HEK293 (cell line): ENCODE results near the gene PLEKHA8.

Experiments
- CTCF ChIA-PET: fragments of 350-600 bp; formaldehyde crosslinking; extraction: SDS; loops from one replicate; lab custom pipeline; 2021; ENCODE audit warnings: antibody characterized with exemption; lab: Yijun Ruan, JAX
- POLR2A ChIA-PET: fragments of 300-600 bp; formaldehyde crosslinking; extraction: SDS; loops from one replicate; lab custom pipeline; 2020; ENCODE audit warnings: antibody characterized with exemption, inconsistent platforms; lab: Yijun Ruan, JAX
- H3K27ac ChIP-seq: fragments of 200-500 bp; sonication (Bioruptor generic); 2 replicates; pipeline ENCODE4 v1.5.1; 2014; ENCODE audit warnings: low read depth, low read length, control low read depth, inconsistent platforms; ENCODE audit errors: extremely low read depth
- H3K36me3 ChIP-seq, 2 experiments: fragments of 200-500 bp in 1 of 2; sonication (Bioruptor generic) in 1 of 2; 1 replicate in 1 of 2; 2 replicates in 1 of 2; pipeline ENCODE4 v1.5.1; 2014 to 2017; ENCODE audit warnings: inconsistent platforms in 2 of 2, low read length in 2 of 2; ENCODE audit not compliant: control insufficient read depth in 2 of 2, insufficient read depth in 1 of 2
- H3K4me1 ChIP-seq: fragments of 200-500 bp; sonication (Bioruptor generic); 2 replicates; pipeline ENCODE4 v1.5.1; 2014; ENCODE audit warnings: mild to moderate bottlenecking, low read length, inconsistent platforms; ENCODE audit not compliant: control insufficient read depth, insufficient read depth
- H3K4me3 ChIP-seq: 2 replicates; pipeline ENCODE4 v1.5.1; 2011; ENCODE audit warnings: low read depth, mild to moderate bottlenecking, control low read depth, low read length, moderate library complexity
- H3K9me3 ChIP-seq: fragments of 200-500 bp; sonication (Bioruptor generic); 2 replicates; pipeline ENCODE4 v1.5.1; 2014; ENCODE audit warnings: low read depth, low read length, inconsistent platforms; ENCODE audit not compliant: control insufficient read depth, insufficient read depth
- HOXC10 ChIP-seq: sonication (generic); formaldehyde crosslinking; IDR thresholded peaks from 2 replicates; pipeline ENCODE4 v1.8.1; 2023; ENCODE audit warnings: mild to moderate bottlenecking, missing genetic modification reagents
- IKZF3 ChIP-seq: fragments of 450-650 bp; IDR thresholded peaks from 2 replicates; pipeline ENCODE4 v1.5.0; 2018; ENCODE audit warnings: missing biosample characterization, mild to moderate bottlenecking, missing genetic modification characterization, moderate library complexity
- KLF9 ChIP-seq: fragments of 450-650 bp; formaldehyde crosslinking; IDR thresholded peaks from 2 replicates; pipeline ENCODE4 v1.5.1; 2016; ENCODE audit warnings: missing biosample characterization, missing genetic modification characterization, low read depth
- PRDM1 ChIP-seq: fragments of 450-650 bp; formaldehyde crosslinking; IDR thresholded peaks from 2 replicates; pipeline ENCODE4; 2016; ENCODE audit warnings: missing biosample characterization, missing genetic modification characterization
- ZBTB7A ChIP-seq: fragments of 450-650 bp; formaldehyde crosslinking; IDR thresholded peaks from 2 replicates; pipeline ENCODE4 v1.5.1; 2016; ENCODE audit warnings: low read depth, missing biosample characterization, missing genetic modification characterization
- ZNF2 ChIP-seq: fragments of 450-650 bp; formaldehyde crosslinking; IDR thresholded peaks from 2 replicates; pipeline ENCODE4 v1.5.1; 2016; ENCODE audit warnings: missing biosample characterization, missing genetic modification characterization
- ZNF221 ChIP-seq: fragments of 450-650 bp; formaldehyde crosslinking; IDR thresholded peaks from 2 replicates; pipeline ENCODE4 v1.5.1; 2017; ENCODE audit warnings: missing biosample characterization, missing genetic modification characterization, borderline replicate concordance
- ZNF239 ChIP-seq: fragments of 450-650 bp; formaldehyde crosslinking; IDR thresholded peaks from 2 replicates; pipeline ENCODE4 v1.5.1; 2016; ENCODE audit warnings: missing biosample characterization, missing genetic modification characterization
- ZNF292 ChIP-seq: fragments of 450-650 bp; formaldehyde crosslinking; IDR thresholded peaks from 2 replicates; pipeline ENCODE4 v1.5.1; 2016; ENCODE audit warnings: low read depth, missing biosample characterization, missing genetic modification characterization, borderline replicate concordance
- ZNF350 ChIP-seq: fragments of 450-650 bp; formaldehyde crosslinking; IDR thresholded peaks from 2 replicates; pipeline ENCODE4 v1.5.0; 2017; ENCODE audit warnings: missing biosample characterization, mild to moderate bottlenecking, missing genetic modification characterization
- ZNF501 ChIP-seq: fragments of 450-650 bp; formaldehyde crosslinking; IDR thresholded peaks from 2 replicates; pipeline ENCODE4 v1.5.1; 2016; ENCODE audit warnings: missing biosample characterization, missing genetic modification characterization
- ZNF837 ChIP-seq: fragments of 450-650 bp; formaldehyde crosslinking; IDR thresholded peaks from 2 replicates; pipeline ENCODE4 v1.5.1; 2016; ENCODE audit warnings: missing biosample characterization, missing genetic modification characterization
- TF ChIP-seq, protein P1 (sequence below): fragments of 450-650 bp; formaldehyde crosslinking; IDR thresholded peaks from 2 replicates; pipeline ENCODE4 v1.5.1; 2016; ENCODE audit warnings: missing biosample characterization, missing genetic modification characterization
- TF ChIP-seq, protein P2 (sequence below): fragments of 450-650 bp; formaldehyde crosslinking; IDR thresholded peaks from 2 replicates; pipeline ENCODE4; 2016; ENCODE audit warnings: missing biosample characterization, missing genetic modification characterization
- TF ChIP-seq, protein P3 (sequence below): fragments of 450-650 bp; formaldehyde crosslinking; IDR thresholded peaks from 2 replicates; pipeline ENCODE4 v1.5.1; 2016; ENCODE audit warnings: missing biosample characterization, missing genetic modification characterization, low read depth
- TF ChIP-seq, protein P4 (sequence below): fragments of 450-650 bp; formaldehyde crosslinking; IDR thresholded peaks from 2 replicates; pipeline ENCODE4 v1.5.1; 2016; ENCODE audit warnings: missing biosample characterization, missing genetic modification characterization
- TF ChIP-seq, protein P5 (sequence below): sonication (generic); formaldehyde crosslinking; IDR thresholded peaks from 2 replicates; pipeline ENCODE4 v1.8.1; 2022; ENCODE audit warnings: mild to moderate bottlenecking, moderate library complexity, missing genetic modification reagents
- TF ChIP-seq, protein P6 (sequence below): fragments of 450-650 bp; formaldehyde crosslinking; IDR thresholded peaks from 2 replicates; pipeline ENCODE4 v1.5.1; 2017; ENCODE audit warnings: missing biosample characterization, missing genetic modification characterization
- TF ChIP-seq, protein P7 (sequence below): fragments of 450-650 bp; formaldehyde crosslinking; IDR thresholded peaks from 2 replicates; pipeline ENCODE4 v1.5.1; 2016; ENCODE audit warnings: missing biosample characterization, missing genetic modification characterization
- TF ChIP-seq, protein P8 (sequence below): fragments of 450-650 bp; formaldehyde crosslinking; IDR thresholded peaks from 2 replicates; pipeline ENCODE4 v1.5.1; 2016; ENCODE audit warnings: missing biosample characterization, missing genetic modification characterization
- TF ChIP-seq, protein P9 (sequence below): fragments of 450-650 bp; formaldehyde crosslinking; IDR thresholded peaks from 2 replicates; pipeline ENCODE4 v1.5.1; 2016; ENCODE audit warnings: missing biosample characterization, missing genetic modification characterization

The PLEKHA8 gene

DNA sequence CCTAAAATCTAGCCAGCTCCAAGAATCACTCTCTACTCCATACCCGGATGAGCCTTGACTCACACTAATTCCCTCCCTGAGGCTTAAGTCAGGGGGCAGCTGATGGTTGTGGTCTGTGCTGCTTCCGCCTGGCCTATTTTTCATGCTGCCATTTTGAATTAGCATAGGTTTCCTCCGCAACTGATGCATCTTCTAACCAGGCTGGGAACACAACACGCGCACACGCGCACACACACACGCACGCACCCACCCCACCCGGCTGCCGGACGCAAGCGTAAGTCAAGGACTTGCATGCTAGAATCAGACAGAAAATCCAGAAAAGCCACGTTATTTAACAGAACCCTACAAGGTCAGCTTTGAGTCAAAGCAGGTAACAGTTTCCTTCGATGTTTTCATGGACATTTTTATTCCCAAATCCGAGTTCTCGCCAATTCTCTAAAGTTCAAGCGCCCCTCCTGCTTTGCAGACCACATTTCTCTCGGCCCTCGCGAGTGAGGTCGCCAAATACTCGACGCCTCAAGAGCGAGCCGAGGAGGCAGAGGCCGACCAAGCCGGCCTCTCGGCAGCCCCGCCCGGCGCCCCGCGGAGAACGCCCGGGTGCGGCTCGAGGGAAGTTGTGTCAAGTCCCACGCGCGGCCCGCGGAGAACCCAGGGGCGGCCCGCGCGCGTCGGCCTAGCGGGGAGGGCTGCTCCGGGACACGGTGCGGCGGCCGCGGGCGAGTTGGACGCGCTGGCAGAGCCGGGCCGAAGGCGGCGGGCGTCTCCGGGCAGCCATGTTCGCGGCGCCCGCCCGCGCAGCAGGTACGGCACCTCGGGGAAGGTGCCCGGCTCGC, 39.6 kb upstream of the PLEKHA8 start:
- peak overlapping the region; percentile 89 for H3K27ac ChIP-seq
- H3K4me3 ChIP-seq, result peak overlapping the region; percentile 68
- peaks cover 0 to 5% of the 10 kb centered on the region in 2 experiments; a peak in 1 of 3 replicates for H3K36me3 ChIP-seq
- ChIA-PET POLR2A (interaction anchor here (0.5 to 1.6 kb wide), 6 partner anchors 11 to 652 kb away, joined by 3 to 12 read pairs (median 4); partner anchors contain the start of genes FKBP14 and PLEKHA8), CTCF (interaction anchor here (0.7 to 1.2 kb wide), 3 partner anchors 12 to 214 kb away, joined by 3 to 4 read pairs (median 3); no protein-coding TSS in a partner anchor)
- H3K9me3 ChIP-seq, result no peaks in the 10 kb centered on the region
- H3K4me1 ChIP-seq, result peaks cover 5% of the 10 kb centered on the region
- TF ChIP-seq, protein P1, sequence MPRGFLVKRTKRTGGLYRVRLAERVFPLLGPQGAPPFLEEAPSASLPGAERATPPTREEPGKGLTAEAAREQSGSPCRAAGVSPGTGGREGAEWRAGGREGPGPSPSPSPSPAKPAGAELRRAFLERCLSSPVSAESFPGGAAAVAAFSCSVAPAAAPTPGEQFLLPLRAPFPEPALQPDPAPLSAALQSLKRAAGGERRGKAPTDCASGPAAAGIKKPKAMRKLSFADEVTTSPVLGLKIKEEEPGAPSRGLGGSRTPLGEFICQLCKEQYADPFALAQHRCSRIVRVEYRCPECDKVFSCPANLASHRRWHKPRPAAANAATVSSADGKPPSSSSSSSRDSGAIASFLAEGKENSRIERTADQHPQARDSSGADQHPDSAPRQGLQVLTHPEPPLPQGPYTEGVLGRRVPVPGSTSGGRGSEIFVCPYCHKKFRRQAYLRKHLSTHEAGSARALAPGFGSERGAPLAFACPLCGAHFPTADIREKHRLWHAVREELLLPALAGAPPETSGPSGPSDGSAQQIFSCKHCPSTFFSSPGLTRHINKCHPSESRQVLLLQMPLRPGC, result no peak
- TF ChIP-seq, protein P2, sequence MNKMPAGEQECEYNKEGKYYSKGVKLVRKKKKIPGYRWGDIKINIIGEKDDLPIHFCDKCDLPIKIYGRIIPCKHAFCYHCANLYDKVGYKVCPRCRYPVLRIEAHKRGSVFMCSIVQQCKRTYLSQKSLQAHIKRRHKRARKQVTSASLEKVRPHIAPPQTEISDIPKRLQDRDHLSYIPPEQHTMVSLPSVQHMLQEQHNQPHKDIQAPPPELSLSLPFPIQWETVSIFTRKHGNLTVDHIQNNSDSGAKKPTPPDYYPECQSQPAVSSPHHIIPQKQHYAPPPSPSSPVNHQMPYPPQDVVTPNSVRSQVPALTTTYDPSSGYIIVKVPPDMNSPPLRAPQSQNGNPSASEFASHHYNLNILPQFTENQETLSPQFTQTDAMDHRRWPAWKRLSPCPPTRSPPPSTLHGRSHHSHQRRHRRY (tag by site-specific recombination), result no peak
- no peak for TF ChIP-seq ZBTB7A (tag by site-specific recombination)
- TF ChIP-seq ZNF350 (tag by site-specific recombination), result no peak
- TF ChIP-seq, protein P3, sequence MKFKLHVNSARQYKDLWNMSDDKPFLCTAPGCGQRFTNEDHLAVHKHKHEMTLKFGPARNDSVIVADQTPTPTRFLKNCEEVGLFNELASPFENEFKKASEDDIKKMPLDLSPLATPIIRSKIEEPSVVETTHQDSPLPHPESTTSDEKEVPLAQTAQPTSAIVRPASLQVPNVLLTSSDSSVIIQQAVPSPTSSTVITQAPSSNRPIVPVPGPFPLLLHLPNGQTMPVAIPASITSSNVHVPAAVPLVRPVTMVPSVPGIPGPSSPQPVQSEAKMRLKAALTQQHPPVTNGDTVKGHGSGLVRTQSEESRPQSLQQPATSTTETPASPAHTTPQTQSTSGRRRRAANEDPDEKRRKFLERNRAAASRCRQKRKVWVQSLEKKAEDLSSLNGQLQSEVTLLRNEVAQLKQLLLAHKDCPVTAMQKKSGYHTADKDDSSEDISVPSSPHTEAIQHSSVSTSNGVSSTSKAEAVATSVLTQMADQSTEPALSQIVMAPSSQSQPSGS (tag by site-specific recombination), result no peak
- TF ChIP-seq, protein P4, sequence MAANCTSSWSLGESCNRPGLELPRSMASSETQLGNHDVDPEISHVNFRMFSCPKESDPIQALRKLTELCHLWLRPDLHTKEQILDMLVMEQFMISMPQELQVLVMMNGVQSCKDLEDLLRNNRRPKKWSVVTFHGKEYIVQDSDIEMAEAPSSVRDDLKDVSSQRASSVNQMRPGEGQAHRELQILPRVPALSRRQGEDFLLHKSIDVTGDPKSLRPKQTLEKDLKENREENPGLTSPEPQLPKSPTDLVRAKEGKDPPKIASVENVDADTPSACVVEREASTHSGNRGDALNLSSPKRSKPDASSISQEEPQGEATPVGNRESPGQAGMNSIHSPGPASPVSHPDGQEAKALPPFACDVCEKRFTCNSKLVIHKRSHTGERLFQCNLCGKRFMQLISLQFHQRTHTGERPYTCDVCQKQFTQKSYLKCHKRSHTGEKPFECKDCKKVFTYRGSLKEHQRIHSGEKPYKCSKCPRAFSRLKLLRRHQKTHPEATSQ (tag by site-specific recombination), result no peak
- TF ChIP-seq ZNF239 (tag by site-specific recombination), result no peak
- no peak for TF ChIP-seq HOXC10 (CRISPR knock-in tag)
- TF ChIP-seq, protein P5, sequence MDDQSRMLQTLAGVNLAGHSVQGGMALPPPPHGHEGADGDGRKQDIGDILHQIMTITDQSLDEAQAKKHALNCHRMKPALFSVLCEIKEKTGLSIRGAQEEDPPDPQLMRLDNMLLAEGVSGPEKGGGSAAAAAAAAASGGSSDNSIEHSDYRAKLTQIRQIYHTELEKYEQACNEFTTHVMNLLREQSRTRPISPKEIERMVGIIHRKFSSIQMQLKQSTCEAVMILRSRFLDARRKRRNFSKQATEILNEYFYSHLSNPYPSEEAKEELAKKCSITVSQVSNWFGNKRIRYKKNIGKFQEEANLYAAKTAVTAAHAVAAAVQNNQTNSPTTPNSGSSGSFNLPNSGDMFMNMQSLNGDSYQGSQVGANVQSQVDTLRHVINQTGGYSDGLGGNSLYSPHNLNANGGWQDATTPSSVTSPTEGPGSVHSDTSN (CRISPR knock-in tag), result peak; percentile 2; the same call in 1 of the 2 replicates
- TF ChIP-seq ZNF292 (tag by site-specific recombination), result no peak
- TF ChIP-seq ZNF837 (tag by site-specific recombination), result no peak
- TF ChIP-seq, protein P6, sequence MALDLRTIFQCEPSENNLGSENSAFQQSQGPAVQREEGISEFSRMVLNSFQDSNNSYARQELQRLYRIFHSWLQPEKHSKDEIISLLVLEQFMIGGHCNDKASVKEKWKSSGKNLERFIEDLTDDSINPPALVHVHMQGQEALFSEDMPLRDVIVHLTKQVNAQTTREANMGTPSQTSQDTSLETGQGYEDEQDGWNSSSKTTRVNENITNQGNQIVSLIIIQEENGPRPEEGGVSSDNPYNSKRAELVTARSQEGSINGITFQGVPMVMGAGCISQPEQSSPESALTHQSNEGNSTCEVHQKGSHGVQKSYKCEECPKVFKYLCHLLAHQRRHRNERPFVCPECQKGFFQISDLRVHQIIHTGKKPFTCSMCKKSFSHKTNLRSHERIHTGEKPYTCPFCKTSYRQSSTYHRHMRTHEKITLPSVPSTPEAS (tag by site-specific recombination), result peak; percentile 86
- no peak for TF ChIP-seq IKZF3 (tag by site-specific recombination)
- no peak for TF ChIP-seq KLF9
- TF ChIP-seq, protein P7, sequence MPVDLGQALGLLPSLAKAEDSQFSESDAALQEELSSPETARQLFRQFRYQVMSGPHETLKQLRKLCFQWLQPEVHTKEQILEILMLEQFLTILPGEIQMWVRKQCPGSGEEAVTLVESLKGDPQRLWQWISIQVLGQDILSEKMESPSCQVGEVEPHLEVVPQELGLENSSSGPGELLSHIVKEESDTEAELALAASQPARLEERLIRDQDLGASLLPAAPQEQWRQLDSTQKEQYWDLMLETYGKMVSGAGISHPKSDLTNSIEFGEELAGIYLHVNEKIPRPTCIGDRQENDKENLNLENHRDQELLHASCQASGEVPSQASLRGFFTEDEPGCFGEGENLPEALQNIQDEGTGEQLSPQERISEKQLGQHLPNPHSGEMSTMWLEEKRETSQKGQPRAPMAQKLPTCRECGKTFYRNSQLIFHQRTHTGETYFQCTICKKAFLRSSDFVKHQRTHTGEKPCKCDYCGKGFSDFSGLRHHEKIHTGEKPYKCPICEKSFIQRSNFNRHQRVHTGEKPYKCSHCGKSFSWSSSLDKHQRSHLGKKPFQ (tag by site-specific recombination), result peak; percentile 58; the same call in 1 of the 2 replicates
- TF ChIP-seq, protein P8, sequence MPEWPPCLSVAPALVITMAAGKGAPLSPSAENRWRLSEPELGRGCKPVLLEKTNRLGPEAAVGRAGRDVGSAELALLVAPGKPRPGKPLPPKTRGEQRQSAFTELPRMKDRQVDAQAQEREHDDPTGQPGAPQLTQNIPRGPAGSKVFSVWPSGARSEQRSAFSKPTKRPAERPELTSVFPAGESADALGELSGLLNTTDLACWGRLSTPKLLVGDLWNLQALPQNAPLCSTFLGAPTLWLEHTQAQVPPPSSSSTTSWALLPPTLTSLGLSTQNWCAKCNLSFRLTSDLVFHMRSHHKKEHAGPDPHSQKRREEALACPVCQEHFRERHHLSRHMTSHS (tag by site-specific recombination), result no peak
- TF ChIP-seq ZNF2 (tag by site-specific recombination), result peak; percentile 44; the same call in 1 of the 2 replicates
- no peak for TF ChIP-seq PRDM1 (tag by site-specific recombination)
- peak; percentile 27; the same call in 1 of the 2 replicates for TF ChIP-seq ZNF501 (tag by site-specific recombination)
- TF ChIP-seq ZNF221 (tag by site-specific recombination), result no peak
- TF ChIP-seq, protein P9, sequence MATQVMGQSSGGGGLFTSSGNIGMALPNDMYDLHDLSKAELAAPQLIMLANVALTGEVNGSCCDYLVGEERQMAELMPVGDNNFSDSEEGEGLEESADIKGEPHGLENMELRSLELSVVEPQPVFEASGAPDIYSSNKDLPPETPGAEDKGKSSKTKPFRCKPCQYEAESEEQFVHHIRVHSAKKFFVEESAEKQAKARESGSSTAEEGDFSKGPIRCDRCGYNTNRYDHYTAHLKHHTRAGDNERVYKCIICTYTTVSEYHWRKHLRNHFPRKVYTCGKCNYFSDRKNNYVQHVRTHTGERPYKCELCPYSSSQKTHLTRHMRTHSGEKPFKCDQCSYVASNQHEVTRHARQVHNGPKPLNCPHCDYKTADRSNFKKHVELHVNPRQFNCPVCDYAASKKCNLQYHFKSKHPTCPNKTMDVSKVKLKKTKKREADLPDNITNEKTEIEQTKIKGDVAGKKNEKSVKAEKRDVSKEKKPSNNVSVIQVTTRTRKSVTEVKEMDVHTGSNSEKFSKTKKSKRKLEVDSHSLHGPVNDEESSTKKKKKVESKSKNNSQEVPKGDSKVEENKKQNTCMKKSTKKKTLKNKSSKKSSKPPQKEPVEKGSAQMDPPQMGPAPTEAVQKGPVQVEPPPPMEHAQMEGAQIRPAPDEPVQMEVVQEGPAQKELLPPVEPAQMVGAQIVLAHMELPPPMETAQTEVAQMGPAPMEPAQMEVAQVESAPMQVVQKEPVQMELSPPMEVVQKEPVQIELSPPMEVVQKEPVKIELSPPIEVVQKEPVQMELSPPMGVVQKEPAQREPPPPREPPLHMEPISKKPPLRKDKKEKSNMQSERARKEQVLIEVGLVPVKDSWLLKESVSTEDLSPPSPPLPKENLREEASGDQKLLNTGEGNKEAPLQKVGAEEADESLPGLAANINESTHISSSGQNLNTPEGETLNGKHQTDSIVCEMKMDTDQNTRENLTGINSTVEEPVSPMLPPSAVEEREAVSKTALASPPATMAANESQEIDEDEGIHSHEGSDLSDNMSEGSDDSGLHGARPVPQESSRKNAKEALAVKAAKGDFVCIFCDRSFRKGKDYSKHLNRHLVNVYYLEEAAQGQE (tag by site-specific recombination), result no peak
